ENCODE data around the gene SERPIND1.

Gene SERPIND1

GRCh38 chr22:20776624-20777405 lies 2.9 kb downstream of the SERPIND1 start:
- DNase-seq: peak; percentile 13

DNA sequence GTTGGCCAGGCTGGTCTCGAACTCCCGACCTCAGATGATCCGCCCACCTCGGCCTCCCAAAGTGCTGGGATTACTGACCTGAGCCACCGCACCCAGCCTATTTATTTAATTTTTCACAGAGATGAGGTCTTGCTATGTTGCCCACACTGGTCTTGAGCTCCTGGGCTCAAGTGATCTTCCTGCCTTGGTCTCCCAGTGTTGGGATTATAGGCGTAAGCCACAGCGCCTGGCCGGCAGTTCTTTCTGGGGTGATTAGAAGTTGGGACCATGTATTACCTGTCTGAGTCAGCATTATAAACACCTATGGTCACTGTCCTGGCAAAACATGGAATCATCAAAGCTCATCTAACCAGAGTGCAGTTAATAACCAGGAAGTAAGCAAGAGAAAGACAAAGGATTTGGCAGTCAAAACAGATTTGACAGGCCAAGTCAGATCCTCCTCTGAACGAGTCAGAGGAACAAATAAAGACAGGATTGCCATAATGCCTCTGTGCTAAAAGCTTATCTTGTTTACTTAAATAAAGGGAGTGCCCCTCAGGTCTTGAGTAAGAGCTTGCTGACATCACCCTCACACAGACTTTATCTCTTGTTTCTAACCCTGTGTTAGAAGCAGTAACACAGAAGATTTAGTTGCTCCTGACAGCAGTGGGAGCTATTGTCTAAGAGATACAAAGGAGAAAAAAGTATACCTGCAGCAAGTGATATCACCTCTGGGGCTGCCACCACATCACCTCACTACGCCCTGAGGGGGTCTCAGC lies 3.7 kb downstream of the SERPIND1 start:
- peak; percentile 78 for DNase-seq

DNA sequence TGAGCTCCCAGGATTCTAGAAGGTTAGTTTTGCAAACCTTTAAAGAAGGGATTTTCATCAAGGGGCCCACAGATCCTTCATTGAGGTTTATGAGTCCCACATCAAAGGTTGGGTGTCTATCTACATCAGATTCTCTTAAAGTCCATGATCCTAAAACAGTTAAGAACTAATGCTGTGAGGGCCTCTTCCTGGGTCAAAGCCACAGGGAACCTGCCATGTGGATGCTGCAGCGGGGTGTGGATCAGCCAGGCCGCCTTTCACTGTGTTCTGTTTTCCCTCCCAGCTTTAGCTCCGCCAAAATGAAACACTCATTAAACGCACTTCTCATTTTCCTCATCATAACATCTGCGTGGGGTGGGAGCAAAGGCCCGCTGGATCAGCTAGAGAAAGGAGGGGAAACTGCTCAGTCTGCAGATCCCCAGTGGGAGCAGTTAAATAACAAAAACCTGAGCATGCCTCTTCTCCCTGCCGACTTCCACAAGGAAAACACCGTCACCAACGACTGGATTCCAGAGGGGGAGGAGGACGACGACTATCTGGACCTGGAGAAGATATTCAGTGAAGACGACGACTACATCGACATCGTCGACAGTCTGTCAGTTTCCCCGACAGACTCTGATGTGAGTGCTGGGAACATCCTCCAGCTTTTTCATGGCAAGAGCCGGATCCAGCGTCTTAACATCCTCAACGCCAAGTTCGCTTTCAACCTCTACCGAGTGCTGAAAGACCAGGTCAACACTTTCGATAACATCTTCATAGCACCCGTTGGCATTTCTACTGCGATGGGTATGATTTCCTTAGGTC lies 5.3 kb downstream of the SERPIND1 start:
- DNase-seq: no peak

DNA sequence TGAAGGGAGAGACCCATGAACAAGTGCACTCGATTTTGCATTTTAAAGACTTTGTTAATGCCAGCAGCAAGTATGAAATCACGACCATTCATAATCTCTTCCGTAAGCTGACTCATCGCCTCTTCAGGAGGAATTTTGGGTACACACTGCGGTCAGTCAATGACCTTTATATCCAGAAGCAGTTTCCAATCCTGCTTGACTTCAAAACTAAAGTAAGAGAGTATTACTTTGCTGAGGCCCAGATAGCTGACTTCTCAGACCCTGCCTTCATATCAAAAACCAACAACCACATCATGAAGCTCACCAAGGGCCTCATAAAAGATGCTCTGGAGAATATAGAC lies 5.9 kb downstream of the SERPIND1 start:
- no peak for DNase-seq

DNA sequence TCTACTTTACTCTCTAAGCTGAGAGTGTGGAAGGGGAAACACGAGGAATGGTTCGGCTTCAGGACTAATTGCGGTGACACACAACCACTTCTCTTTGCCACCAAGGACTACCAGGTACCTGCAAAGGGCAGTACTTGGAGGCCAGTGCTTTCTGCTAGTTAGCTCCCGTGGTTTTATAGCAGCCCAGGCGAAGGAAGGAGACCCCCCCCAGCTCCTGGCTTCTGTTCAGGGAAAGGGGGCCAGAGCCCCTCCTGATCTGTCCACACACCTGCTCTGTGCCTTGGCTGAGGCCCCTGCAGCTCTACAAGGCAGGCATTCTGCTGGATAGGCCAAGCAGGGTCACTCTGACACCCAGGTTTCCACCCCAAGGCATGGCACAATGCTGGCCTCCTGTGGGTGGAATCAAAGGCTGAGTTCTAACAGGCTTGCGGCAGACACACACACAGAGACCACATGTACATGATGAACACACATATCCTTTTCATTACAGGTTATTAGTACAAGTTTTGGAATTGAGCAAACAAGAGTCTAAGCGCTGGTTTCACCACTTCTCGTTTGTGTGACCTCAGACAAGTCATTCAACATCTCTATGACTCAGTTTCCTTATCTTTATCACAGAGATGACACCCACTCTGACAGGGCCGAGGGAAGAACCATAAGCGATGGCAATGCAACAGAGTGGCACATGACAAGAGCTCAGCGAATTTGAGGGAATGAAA lies 7.5 kb downstream of the SERPIND1 start:
- DNase-seq: no peak

- DNase-seq: no peak
These were observed 8.2 kb downstream of the SERPIND1 start for GRCh38 chr22:20782083-20782482.

DNA sequence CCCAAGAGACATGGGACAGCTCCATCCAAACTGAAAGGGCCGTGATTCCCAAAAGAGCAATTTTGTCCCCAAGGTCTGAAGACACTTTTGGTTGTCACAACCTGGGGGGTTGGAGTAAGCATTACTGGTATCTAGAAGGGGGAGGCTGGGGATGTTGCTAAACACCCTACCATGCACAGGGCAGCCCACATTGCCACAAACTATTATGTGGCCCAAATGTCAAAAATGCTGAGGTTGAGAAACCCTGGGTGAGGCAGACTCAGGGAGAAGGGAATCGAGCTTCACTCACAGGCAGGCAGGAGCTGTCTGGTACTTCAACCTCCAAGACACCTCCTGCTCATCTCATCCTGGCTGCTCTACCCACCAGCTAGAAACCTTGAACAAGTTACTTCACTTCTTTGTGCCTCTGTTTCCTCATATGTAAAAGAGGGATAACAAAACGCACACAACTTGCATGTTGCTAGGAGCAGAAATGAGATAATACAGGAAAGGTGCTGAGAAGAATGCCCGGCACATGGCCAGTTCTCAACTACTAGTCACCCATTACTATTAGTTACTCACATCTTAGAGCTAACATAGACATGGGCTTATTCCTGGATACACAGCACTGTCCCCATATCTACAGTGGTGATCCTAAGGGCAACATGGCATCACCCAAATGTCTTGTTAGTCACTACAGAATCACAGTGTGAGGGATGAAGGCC lies 8.8 kb downstream of the SERPIND1 start:
- DNase-seq: no peak

GRCh38 chr22:20783300-20783673 lies 9.4 kb downstream of the SERPIND1 start:
- DNase-seq: no peak

GRCh38 chr22:20783844-20784723 lies 10.2 kb downstream of the SERPIND1 start:
- peak; percentile 25 for DNase-seq

GRCh38 chr22:20785415-20785814 lies 11.5 kb downstream of the SERPIND1 start:
- DNase-seq: no peak

GRCh38 chr22:20786048-20786447 lies 12.1 kb downstream of the SERPIND1 start:
- no peak for DNase-seq

- no peak for DNase-seq
These were observed 12.6 kb downstream of the SERPIND1 start for GRCh38 chr22:20786536-20786979.

- DNase-seq: no peak
These were observed 13.3 kb downstream of the SERPIND1 start for GRCh38 chr22:20787223-20787622.

DNA sequence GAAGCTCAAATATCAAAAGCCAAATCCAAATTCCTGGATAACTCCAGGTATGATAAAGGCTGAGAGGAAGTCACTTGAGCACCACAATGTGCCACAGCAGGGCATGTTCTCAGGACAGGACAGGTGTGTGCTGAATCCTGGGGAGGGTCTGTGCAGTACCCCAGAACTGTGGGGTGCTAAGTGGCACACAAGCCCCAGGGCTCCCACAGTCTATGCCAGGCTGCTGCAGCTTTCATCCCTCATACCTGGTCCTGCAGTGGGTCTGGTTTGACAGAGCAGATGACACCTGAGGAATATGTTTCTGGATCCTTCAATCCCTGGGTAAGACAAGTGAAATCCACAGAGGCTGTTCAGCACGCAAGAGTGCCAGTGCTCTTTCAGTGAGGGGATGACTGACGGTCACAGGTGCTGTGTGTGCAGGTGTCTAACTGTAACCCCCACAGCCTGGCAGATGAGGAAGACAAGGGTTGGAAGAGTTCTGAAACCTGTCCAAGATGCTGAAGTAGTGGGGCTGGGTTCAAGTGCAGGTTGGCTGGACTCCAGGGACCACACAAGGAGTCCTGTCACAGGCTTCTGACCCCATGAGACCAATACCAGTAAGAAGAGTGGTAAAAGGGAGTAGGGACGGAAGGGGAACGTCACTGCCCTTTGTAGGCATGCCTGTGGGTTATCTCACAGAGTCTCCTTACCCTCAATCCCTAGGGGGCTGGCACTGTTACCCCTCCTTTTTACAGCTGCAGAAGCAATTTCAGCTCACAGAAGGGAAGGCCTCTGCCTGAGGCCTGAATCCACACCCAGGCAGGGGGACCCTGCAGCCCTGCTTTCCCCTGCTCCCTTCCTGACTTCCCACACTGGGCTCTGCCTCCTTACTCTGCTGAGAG lies 14.1 kb downstream of the SERPIND1 start:
- no peak for DNase-seq

GRCh38 chr22:20788627-20789344 lies 14.9 kb downstream of the SERPIND1 start:
- DNase-seq: no peak

DNA sequence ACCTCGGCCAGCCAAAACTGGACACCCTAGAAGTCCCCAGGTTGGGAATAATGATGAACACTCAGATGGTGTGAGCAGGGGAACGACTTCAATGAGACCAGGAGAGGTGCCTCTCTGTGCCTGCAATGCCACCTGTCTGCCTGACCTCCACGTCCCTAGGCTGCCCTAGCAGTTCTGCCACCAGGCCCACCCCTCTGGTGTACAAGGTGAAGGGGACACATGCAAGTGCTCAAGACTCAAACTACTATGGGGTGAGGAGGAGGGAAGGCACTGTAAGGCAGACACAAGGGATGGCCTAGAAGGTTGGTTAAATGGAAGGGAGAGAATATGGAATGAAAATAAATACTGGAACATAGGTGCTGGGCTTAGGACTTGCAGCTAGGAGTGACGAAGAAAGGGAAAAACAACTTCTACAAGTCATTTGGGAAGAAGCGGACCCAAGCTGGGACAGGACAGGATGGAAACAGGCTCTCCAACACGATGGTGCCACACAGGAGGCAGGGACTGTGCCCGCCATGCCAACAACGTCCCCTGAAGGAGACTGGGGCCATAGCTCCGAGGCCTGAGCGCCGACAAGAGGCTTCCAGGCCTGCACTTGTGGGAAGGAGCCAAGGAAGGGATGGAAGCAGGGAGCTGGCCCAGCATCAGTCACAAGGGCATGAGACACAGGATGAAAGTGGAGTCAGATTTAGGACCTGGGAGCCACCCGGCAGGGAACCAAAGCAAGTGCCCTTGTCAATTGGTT lies 18.5 kb downstream of the SERPIND1 start:
- DNase-seq: no peak

GRCh38 chr22:20792966-20793728 lies 19.2 kb downstream of the SERPIND1 start:
- DNase-seq: no peak

All from NCI-H146 (cell line).